CD14-positive monocyte (primary cell): ENCODE data around the gene NEK7. TPM values are rescaled to one million over a fixed set of nuclear protein-coding genes. Genes with fewer than 3 reads are reported as not detected.

Experiments used
- DNase-seq, 3 donors: peaks; one replicate each; pipeline ENCODE4 v3.0.0-alpha.2; 2011 to 2022
- H2AFZ ChIP-seq: 2 replicates; pipeline ENCODE4 v1.6.0; 2012; ENCODE audit warnings: mild to moderate bottlenecking, low read depth, low read length, inconsistent platforms; ENCODE audit not compliant: insufficient read depth, poor library complexity, severe bottlenecking
- H3K27ac ChIP-seq, 2 donors: 1 replicate in 1 of 2; 2 replicates in 1 of 2; pipeline ENCODE4 v1.5.1; 2012 to 2013; ENCODE audit warnings: low read length in 2 of 2, control low read depth in 1 of 2, inconsistent platforms in 1 of 2, low read depth in 1 of 2, mild to moderate bottlenecking in 1 of 2
- H3K27me3 ChIP-seq, 2 donors: one replicate each; pipeline versions ENCODE4 v1.6.0 to v1.6.1; 2011 to 2013; ENCODE audit warnings: low read length in 2 of 2; ENCODE audit not compliant: control insufficient read depth in 2 of 2, insufficient read depth in 2 of 2
- H3K36me3 ChIP-seq, 2 donors: replicated peaks in 1 of 2; 1 replicate in 1 of 2; 2 replicates in 1 of 2; pipeline versions ENCODE4 v1.5.1 to v1.6.1; 2012 to 2013; ENCODE audit warnings: low read length in 2 of 2, control low read depth in 1 of 2, inconsistent platforms in 1 of 2, mild to moderate bottlenecking in 1 of 2; ENCODE audit not compliant: insufficient read depth in 2 of 2, control insufficient read depth in 1 of 2
- H3K4me1 ChIP-seq, 2 donors: 1 replicate in 1 of 2; 2 replicates in 1 of 2; pipeline versions ENCODE4 v1.5.1 to v1.6.1; 2012 to 2013; ENCODE audit warnings: low read length in 2 of 2, control low read depth in 1 of 2, inconsistent platforms in 1 of 2, mild to moderate bottlenecking in 1 of 2, moderate library complexity in 1 of 2; ENCODE audit not compliant: insufficient read depth in 2 of 2, control insufficient read depth in 1 of 2
- H3K4me2 ChIP-seq: replicated peaks from 2 replicates; pipeline ENCODE3; 2012; ENCODE audit warnings: low read length, moderate library complexity, mild to moderate bottlenecking; ENCODE audit not compliant: poor library complexity, severe bottlenecking; ENCODE audit errors: extremely low read depth
- H3K4me3 ChIP-seq, 3 experiments: fragments of 200-600 bp in 1 of 3; sonication (generic) in 1 of 3; replicated peaks in 1 of 3; 1 replicate in 2 of 3; 2 replicates in 1 of 3; pipeline ENCODE4 v1.5.1; 2011 to 2013; ENCODE audit warnings: low read length in 3 of 3, mild to moderate bottlenecking in 3 of 3, control low read depth in 2 of 3, low read depth in 2 of 3, inconsistent platforms in 1 of 3, moderate library complexity in 1 of 3
- H3K79me2 ChIP-seq: 2 replicates; pipeline ENCODE4 v1.6.0; 2012; ENCODE audit warnings: mild to moderate bottlenecking, control low read depth, inconsistent platforms, low read length, moderate library complexity; ENCODE audit not compliant: insufficient read depth
- H3K9ac ChIP-seq: 2 replicates; pipeline ENCODE4 v1.6.0; 2017; ENCODE audit warnings: low read length, mild to moderate bottlenecking; ENCODE audit not compliant: insufficient read depth, poor library complexity, severe bottlenecking
- H3K9me3 ChIP-seq, 2 donors: replicated peaks in 1 of 2; 1 replicate in 1 of 2; 2 replicates in 1 of 2; pipeline versions ENCODE4 v1.5.1 to v1.6.1; 2012 to 2013; ENCODE audit warnings: low read length in 2 of 2, control low read depth in 1 of 2; ENCODE audit not compliant: control insufficient read depth in 1 of 2, insufficient read depth in 1 of 2
- H4K20me1 ChIP-seq: 2 replicates; pipeline ENCODE4 v1.6.0; 2012; ENCODE audit warnings: mild to moderate bottlenecking, low read length, control low read depth, moderate library complexity; ENCODE audit not compliant: insufficient read depth
- H3K27ac Mint-ChIP-seq, 7 donors: one replicate each; pipeline ENCODE4 v1.8.0; 2020; ENCODE audit warnings: mild to moderate bottlenecking in 7 of 7, mixed read lengths in 7 of 7, moderate library complexity in 6 of 7, inconsistent platforms in 2 of 7
- H3K27me3 Mint-ChIP-seq, 3 donors: one replicate each; pipeline ENCODE4 v1.8.0; 2021 to 2022; ENCODE audit warnings: low read depth in 3 of 3, mild to moderate bottlenecking in 3 of 3, mixed read lengths in 3 of 3, moderate library complexity in 3 of 3, inconsistent platforms in 1 of 3
- H3K36me3 Mint-ChIP-seq, 2 donors: one replicate each; pipeline ENCODE4 v1.8.0; 2020; ENCODE audit warnings: mixed read lengths in 2 of 2, inconsistent platforms in 1 of 2, mild to moderate bottlenecking in 1 of 2
- H3K4me1 Mint-ChIP-seq: one replicate; pipeline ENCODE4 v1.8.0; 2020; ENCODE audit warnings: mild to moderate bottlenecking, mixed read lengths
- H3K4me3 Mint-ChIP-seq, 2 donors: one replicate each; pipeline ENCODE4 v1.8.0; 2020; ENCODE audit warnings: mild to moderate bottlenecking in 2 of 2, mixed read lengths in 2 of 2, moderate library complexity in 1 of 2
- H3K9me3 Mint-ChIP-seq, 7 donors: one replicate each; pipeline ENCODE4 v1.8.0; 2020 to 2022; ENCODE audit warnings: mixed read lengths in 7 of 7, mild to moderate bottlenecking in 6 of 7, moderate library complexity in 6 of 7, inconsistent platforms in 2 of 7
- WGBS: methylation state at CpG from one replicate; pipeline ENCODE4 v1.1.5; 2013; ENCODE audit warnings: missing lambda C conversion rate; ENCODE audit not compliant: insufficient coverage; 5-methylcytosine and 5-hydroxymethylcytosine counted together
- intact Hi-C, 2 donors: fragments of 100-400 bp; cut with micrococcal nuclease; formaldehyde crosslinking; loops; one replicate each; pipeline versions ENCODE4 v1.15.0 to v1.15.1; 2023
- polyA plus RNA-seq, 3 donors: library from polyadenylated mRNA; depleted of rRNA in 1 of 3; unstranded in 2 of 3; stranded (reverse) in 1 of 3; fragments of 300-500 nt in 2 of 3; fragments of >200 nt in 1 of 3; fragmentation: Illumina TruSeq in 2 of 3; gene quantifications; 1 replicate in 2 of 3; 2 replicates in 1 of 3; pipeline ENCODE4 v1.2.3, GENCODE V29; 2012 to 2021
- TF ChIP-seq, protein P1 (sequence below): fragments of 200-600 bp; IDR thresholded peaks from one replicate; pipeline ENCODE4 v1.8.0; 2022; ENCODE audit warnings: antibody characterized with exemption, mild to moderate bottlenecking

NEK7 gene
- polyA plus RNA-seq, 3 donors = 16.0 to 50.1 (median 46.5) TPM

DNA sequence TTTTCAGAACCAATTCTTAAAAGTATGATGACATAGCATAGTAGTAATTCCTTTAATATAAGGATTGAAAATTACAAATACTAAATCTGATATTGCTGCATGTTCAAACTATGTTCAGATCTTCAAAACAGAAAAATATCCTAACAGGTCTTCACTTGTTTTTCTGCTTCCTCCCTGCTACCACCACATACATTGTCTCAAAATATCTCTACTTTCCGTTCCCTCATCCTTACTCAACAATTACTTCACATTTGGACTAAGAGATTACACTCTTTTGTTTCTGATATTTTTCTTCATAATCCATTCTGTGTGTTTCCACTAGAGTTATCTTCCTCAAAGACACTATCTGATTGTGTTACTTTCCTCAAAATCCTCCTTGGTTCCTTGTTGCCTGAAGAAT, 125.1 kb downstream of the NEK7 start:
- 0% methylated on average over 1 of the region's 1 CpG for WGBS
- Mint-ChIP-seq H3K4me3 (no peak overlapping the region), H3K36me3 (peaks cover 28 to 32% of the 10 kb centered on the region in 2 donors), H3K27ac (peak overlapping the region in 1 of 7 donors; percentile 18), H3K4me1 (no peaks in the 10 kb centered on the region), H3K27me3 (no peaks in the 10 kb centered on the region), H3K9me3 (peaks cover 0 to 2% (median 0%) of the 10 kb centered on the region in 7 donors)
- intact Hi-C loops = no loop called here
- no peak overlapping the region for H3K4me3 ChIP-seq
- no peaks in the 10 kb centered on the region for H3K27me3 ChIP-seq
- TF ChIP-seq, protein P1, sequence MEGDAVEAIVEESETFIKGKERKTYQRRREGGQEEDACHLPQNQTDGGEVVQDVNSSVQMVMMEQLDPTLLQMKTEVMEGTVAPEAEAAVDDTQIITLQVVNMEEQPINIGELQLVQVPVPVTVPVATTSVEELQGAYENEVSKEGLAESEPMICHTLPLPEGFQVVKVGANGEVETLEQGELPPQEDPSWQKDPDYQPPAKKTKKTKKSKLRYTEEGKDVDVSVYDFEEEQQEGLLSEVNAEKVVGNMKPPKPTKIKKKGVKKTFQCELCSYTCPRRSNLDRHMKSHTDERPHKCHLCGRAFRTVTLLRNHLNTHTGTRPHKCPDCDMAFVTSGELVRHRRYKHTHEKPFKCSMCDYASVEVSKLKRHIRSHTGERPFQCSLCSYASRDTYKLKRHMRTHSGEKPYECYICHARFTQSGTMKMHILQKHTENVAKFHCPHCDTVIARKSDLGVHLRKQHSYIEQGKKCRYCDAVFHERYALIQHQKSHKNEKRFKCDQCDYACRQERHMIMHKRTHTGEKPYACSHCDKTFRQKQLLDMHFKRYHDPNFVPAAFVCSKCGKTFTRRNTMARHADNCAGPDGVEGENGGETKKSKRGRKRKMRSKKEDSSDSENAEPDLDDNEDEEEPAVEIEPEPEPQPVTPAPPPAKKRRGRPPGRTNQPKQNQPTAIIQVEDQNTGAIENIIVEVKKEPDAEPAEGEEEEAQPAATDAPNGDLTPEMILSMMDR = no peak
- H2AFZ ChIP-seq = no peak overlapping the region
- no peaks in the 10 kb centered on the region for H3K79me2 ChIP-seq
- no peak overlapping the region for H3K27ac ChIP-seq
- H3K9me3 ChIP-seq = no peaks in the 10 kb centered on the region
- H4K20me1 ChIP-seq = peaks cover 5% of the 10 kb centered on the region
- DNase-seq = no peak
- peaks cover 9 to 45% of the 10 kb centered on the region in 2 donors for H3K36me3 ChIP-seq
- no peak overlapping the region for H3K4me2 ChIP-seq
- no peak overlapping the region for H3K9ac ChIP-seq
- no peaks in the 10 kb centered on the region for H3K4me1 ChIP-seq

DNA sequence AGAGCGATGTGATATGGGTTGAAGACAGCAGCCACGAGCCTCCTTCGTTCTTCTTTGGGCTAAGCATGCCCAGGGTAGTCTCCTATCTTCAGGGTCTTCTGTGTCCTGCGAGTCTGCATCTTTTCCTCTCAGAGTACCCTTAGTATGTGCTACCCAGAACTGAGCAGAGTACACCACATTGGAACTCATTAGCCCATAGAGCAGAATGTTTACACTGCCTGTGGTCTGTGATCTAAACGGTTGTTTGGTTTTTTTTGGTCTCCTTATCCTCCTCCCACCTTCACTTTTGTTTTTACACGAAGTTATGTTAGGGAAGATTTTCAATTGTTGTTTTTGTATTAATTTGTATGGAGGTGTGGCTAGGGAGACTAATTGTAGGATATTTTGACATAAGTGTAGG, 126.4 kb downstream of the NEK7 start:
- Histone ChIP-seq H3K9ac (no peak overlapping the region), H3K4me3 (no peak overlapping the region), H2AFZ (no peak overlapping the region), H3K27me3 (no peaks in the 10 kb centered on the region), H3K9me3 (no peaks in the 10 kb centered on the region), H3K4me1 (no peaks in the 10 kb centered on the region), H3K36me3 (peaks cover 9 to 45% of the 10 kb centered on the region in 2 donors), H3K4me2 (no peak overlapping the region), H3K27ac (no peak overlapping the region), H3K79me2 (no peaks in the 10 kb centered on the region), H4K20me1 (peaks cover 5% of the 10 kb centered on the region)
- no peaks in the 10 kb centered on the region for H3K4me1 Mint-ChIP-seq
- intact Hi-C loops = no loop called here
- WGBS = 100% methylated on average over 2 of the region's 6 CpGs
- H3K9me3 Mint-ChIP-seq = peaks cover 0 to 2% (median 0%) of the 10 kb centered on the region in 7 donors
- H3K27ac Mint-ChIP-seq = peak overlapping the region in 2 of 7 donors; percentile 12 to 34
- TF ChIP-seq, protein P1 = no peak
- no peak overlapping the region for H3K4me3 Mint-ChIP-seq
- no peak for DNase-seq
- no peaks in the 10 kb centered on the region for H3K27me3 Mint-ChIP-seq
- peaks cover 31 to 39% of the 10 kb centered on the region in 2 donors for H3K36me3 Mint-ChIP-seq
